Heart left ventricle (tissue), 13 donors: ENCODE measurements around the gene RNF186.

ENCODE experiments used
- POLR2A ChIP-seq, 2 donors: fragments of 450-650 bp; IDR thresholded peaks; one replicate each; pipeline ENCODE4 v1.6.1; 2017; ENCODE audit warnings: antibody characterized with exemption in 2 of 2, mild to moderate bottlenecking in 2 of 2, moderate library complexity in 2 of 2
- TF ChIP-seq, protein P1 (sequence below), 12 donors: fragments of 200-600 bp; sonication (generic) in 4 of 12; IDR thresholded peaks; one replicate each; pipeline versions ENCODE4 v1.5.0 to v1.8.0; 2018 to 2022; ENCODE audit warnings: antibody characterized with exemption in 12 of 12, mild to moderate bottlenecking in 5 of 12
- donor health status: ischemic (EF 13 %, LVEDD 7.1; RV severe dilation, severe dysfunction).
- donor health status: DM: no; HTN: yes; CAD: no.
- donor health status: DM: no; HTN: no; CAD: no.
- donor health status: ischemic (EF 25% LVEDD 6.9; RV normal size, moderate dysfunction).
- donor health status: ischemic (EF 25% LVEDD 5.7; RV mildly dilated, moderate dysfunction).
- donor health status: ischemic (EF 35%, LVEDD 5.7; RV mildly dilated, moderate dysfunction).
- donor health status: nonischemic (EF 11% LVEDD 7.7; RV severe dilation, severe dysfunction).
- donor health status: DM: yes; HTN: yes; CAD: no.
- donor health status: PGD.
- donor health status: ischemic (EF 29% LVEDD 5.4; RV normal size, mild dysfunction).
- donor health status: nonischemic (EF 23%, LVEDD 6.1; RV moderate dilation, normal function).

DNA sequence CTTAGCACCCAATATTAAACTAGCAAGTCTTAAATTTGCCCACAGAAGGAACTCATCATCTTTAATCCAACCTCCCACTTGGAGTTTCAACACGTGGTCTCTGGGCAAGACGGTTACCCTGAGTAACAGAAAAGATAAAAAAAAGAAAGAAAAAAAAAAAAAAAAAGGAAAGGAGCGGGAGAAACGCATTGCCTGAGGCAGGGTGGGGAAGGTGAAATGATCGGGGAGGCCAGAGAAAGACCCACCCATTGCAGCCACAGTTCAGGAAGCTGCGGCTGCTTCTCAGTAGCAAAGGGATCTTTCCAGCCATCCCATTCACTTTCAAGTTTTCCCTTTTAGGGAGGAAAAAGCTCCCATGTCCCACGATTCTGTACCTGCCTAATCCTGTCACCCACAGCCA lies 35.1 kb upstream of the RNF186 start:
- TF ChIP-seq, protein P1, sequence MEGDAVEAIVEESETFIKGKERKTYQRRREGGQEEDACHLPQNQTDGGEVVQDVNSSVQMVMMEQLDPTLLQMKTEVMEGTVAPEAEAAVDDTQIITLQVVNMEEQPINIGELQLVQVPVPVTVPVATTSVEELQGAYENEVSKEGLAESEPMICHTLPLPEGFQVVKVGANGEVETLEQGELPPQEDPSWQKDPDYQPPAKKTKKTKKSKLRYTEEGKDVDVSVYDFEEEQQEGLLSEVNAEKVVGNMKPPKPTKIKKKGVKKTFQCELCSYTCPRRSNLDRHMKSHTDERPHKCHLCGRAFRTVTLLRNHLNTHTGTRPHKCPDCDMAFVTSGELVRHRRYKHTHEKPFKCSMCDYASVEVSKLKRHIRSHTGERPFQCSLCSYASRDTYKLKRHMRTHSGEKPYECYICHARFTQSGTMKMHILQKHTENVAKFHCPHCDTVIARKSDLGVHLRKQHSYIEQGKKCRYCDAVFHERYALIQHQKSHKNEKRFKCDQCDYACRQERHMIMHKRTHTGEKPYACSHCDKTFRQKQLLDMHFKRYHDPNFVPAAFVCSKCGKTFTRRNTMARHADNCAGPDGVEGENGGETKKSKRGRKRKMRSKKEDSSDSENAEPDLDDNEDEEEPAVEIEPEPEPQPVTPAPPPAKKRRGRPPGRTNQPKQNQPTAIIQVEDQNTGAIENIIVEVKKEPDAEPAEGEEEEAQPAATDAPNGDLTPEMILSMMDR (IDR thresholded peaks at IDR 0.05) = no peak
- TF ChIP-seq POLR2A (IDR thresholded peaks at IDR 0.05) = no peak
